HEK293T (cell line): ENCODE measurements around the gene RAB5IF.

Experiments
- CTCF ChIA-PET: fragments of 350-600 bp; formaldehyde crosslinking; extraction: SDS; loops from one replicate; lab custom pipeline; 2021; ENCODE audit warnings: antibody characterized with exemption, inconsistent platforms; lab: Yijun Ruan, JAX
- POLR2A ChIA-PET: fragments of 350-600 bp; formaldehyde crosslinking; extraction: SDS; loops from one replicate; lab custom pipeline; 2020; ENCODE audit warnings: antibody characterized with exemption, inconsistent platforms; lab: Yijun Ruan, JAX
- DNase-seq: peaks from one replicate; pipeline ENCODE4 v3.0.0; 2012; ENCODE audit warnings: mixed read lengths; ENCODE audit errors: extremely low spot score
- ARNT ChIP-seq: fragments of 450-650 bp; IDR thresholded peaks from 2 replicates; pipeline ENCODE4 v1.6.1; 2017; ENCODE audit warnings: mild to moderate bottlenecking
- BHLHE40 ChIP-seq: fragments of 450-650 bp; IDR thresholded peaks from 2 replicates; pipeline ENCODE4 v1.6.1; 2016; ENCODE audit warnings: mild to moderate bottlenecking, moderate library complexity, borderline replicate concordance
- CTBP1 ChIP-seq: fragments of 450-650 bp; IDR thresholded peaks from 2 replicates; pipeline ENCODE4 v1.6.1; 2016; ENCODE audit warnings: borderline replicate concordance
- ELF4 ChIP-seq: fragments of 450-650 bp; IDR thresholded peaks from 2 replicates; pipeline ENCODE4 v1.6.1; 2017; ENCODE audit warnings: antibody characterized with exemption
- FOXA1 ChIP-seq: fragments of 450-650 bp; IDR thresholded peaks from 2 replicates; pipeline ENCODE4 v1.6.1; 2016; ENCODE audit warnings: mild to moderate bottlenecking
- FOXK2 ChIP-seq: fragments of 450-650 bp; IDR thresholded peaks from 2 replicates; pipeline ENCODE4 v1.6.1; 2016; ENCODE audit warnings: mild to moderate bottlenecking
- FOXM1 ChIP-seq: fragments of 450-650 bp; IDR thresholded peaks from 2 replicates; pipeline ENCODE4 v1.6.1; 2017; ENCODE audit warnings: mild to moderate bottlenecking, borderline replicate concordance
- HDGF ChIP-seq: fragments of 450-650 bp; IDR thresholded peaks from 2 replicates; pipeline ENCODE4 v1.6.1; 2017; ENCODE audit warnings: antibody characterized with exemption, borderline replicate concordance
- L3MBTL2 ChIP-seq: fragments of 450-650 bp; conservative IDR thresholded peaks from 2 replicates; pipeline ENCODE4 v1.6.1; 2016; ENCODE audit warnings: mild to moderate bottlenecking
- LEF1 ChIP-seq: fragments of 450-650 bp; IDR thresholded peaks from 2 replicates; pipeline ENCODE4 v1.6.1; 2017; ENCODE audit warnings: mild to moderate bottlenecking, borderline replicate concordance
- NFRKB ChIP-seq: fragments of 450-650 bp; IDR thresholded peaks from 2 replicates; pipeline ENCODE4 v1.6.1; 2016; ENCODE audit warnings: mild to moderate bottlenecking, moderate library complexity
- SP1 ChIP-seq: fragments of 450-650 bp; IDR thresholded peaks from 2 replicates; pipeline ENCODE4 v1.6.1; 2017
- SUZ12 ChIP-seq: fragments of 450-650 bp; IDR thresholded peaks from 2 replicates; pipeline ENCODE4 v1.6.1; 2016; ENCODE audit warnings: mild to moderate bottlenecking
- TARDBP ChIP-seq: fragments of 450-650 bp; IDR thresholded peaks from 2 replicates; pipeline ENCODE4 v1.6.1; 2016
- ZNF384 ChIP-seq: fragments of 450-650 bp; IDR thresholded peaks from 2 replicates; pipeline ENCODE4 v1.6.1; 2016
- TF ChIP-seq, protein P1 (sequence below): fragments of 450-650 bp; IDR thresholded peaks from 2 replicates; pipeline ENCODE4 v1.6.1; 2016

Gene RAB5IF

DNA sequence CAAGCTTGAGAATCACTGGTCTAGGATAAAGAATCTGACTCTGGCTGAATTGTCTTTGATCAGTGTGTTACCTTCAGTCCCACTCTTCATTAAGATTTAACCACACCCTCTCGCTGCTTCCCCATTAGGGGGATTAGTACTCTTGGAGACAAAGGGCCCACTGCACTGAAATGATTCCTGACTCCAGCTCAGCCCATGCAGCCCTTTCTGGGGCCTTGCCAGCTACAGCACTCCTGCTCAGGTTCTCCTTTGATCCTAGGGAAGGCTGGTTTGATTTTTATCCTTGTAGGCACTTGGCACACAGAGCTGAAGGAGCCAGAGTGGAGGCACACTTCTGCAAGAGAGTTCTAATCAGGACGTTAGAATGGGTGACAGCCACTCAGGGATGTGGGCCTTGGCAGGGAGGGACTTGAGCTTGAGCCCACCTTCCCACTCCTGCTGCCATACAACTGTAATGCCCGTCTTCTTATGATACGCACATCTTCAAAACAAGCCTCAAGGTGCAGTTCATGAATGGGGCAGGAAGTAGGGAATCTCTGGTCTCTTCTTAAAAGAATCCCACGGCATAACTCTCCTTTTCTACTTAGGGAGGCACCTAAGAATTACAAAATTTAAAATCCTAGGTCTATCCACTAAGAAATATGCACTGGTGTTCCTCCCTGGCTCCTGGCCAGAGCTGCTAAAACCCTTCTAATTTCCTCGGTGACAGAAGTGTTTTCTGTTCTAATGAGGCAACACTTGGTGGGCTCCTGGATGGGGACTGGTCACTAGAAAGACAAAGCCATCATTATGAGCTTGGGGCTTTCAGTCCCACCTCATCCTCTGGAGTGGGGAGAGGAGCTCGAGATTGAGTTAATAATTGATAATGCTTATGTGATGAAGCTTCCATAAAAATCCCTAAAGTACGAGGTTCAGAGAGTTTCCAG, 41.9 kb downstream of the RAB5IF start:
- TF ChIP-seq ELF4 (no peak), TARDBP (no peak), ARNT (no peak), LEF1 (no peak), NFRKB (no peak), ZNF384 (no peak), L3MBTL2 (no peak)
- ChIA-PET CTCF (no interaction called here), POLR2A (interaction anchor here (1.1 kb wide), 1 partner anchor 42 kb away, joined by 4 read pairs; the partner anchor contains the start of gene RAB5IF)
- no peak for DNase-seq

DNA sequence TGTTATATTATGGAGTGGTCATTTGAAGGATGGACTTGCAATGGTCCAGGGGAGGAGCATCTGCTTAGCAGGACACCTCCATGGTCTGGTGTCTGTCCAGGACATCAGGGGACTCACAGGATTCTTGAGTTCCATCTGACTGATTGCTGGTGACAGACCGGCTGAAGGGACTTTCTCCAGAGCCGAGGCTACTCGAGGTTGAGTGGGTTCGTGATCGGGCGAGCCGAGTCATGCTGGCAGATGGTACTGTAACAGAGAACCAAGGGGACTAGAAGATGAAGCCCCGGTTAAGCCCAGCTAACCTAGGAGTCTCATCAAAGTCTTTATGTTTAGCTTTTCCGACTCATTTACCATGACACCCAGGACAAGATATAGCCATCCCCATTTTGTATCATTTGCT, 47.9 kb downstream of the RAB5IF start:
- CTCF ChIA-PET, result no interaction called here
- POLR2A ChIA-PET, result interaction anchor here (1.2 kb wide), 1 partner anchor 93 kb away, joined by 4 read pairs; the partner anchor contains the start of gene NDRG3
- TF ChIP-seq ARNT, result no peak
- DNase-seq, result no peak

DNA sequence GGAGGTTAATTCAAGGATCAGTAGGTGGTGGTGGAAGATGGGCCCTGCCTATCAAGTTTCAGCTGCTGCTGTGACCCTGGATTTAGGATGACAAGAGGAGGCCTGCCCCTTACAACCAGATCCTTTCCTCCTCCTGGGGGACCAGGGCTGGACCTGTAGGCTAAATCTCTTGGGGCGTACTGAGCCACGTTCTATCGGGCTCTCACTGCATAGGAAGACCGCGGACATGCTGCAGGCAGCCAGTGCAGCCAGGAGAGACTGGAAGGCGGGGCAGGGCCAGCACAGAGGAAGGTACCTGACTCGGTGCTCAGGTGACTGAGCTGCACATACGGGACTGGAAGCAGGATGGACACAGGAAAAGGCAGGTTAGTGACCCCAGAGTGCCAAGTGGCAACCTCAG, 48.9 kb downstream of the RAB5IF start:
- POLR2A ChIA-PET, result interaction anchor here (0.8 to 1.5 kb wide), 3 partner anchors 49 to 119 kb away, joined by 3 to 4 read pairs (median 4); partner anchors contain the start of genes DSN1, NDRG3 and RAB5IF
- CTCF ChIA-PET, result no interaction called here

DNA sequence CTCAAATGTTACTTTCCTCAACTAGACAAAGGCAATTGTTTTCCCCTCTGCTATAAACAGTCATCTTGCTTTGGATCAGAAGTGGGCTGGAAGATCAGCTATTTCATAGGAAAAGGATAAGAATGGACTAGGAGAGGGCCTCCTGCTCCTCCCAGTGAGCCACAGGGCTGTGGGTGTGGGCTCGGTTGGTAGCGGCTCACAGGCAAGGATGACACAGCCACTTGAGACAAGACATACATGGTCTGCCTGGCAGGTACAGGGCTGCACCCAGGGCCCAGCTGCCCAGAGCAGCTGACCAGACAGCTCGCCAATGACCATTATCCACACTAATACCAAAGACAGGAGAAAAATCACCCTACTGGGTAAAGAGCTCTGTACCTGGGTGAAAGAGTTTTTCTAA, 49.4 kb downstream of the RAB5IF start:
- DNase-seq, result no peak
- CTCF ChIA-PET, result no interaction called here
- POLR2A ChIA-PET, result interaction anchor here (1.5 kb wide), 1 partner anchor 119 kb away, joined by 3 read pairs; the partner anchor contains the start of gene DSN1
- TF ChIP-seq FOXA1, result no peak
- no peak for TF ChIP-seq HDGF
- no peak for TF ChIP-seq CTBP1
- TF ChIP-seq FOXK2, result no peak
- no peak for TF ChIP-seq L3MBTL2
- no peak for TF ChIP-seq ZNF384
- TF ChIP-seq, protein P1, sequence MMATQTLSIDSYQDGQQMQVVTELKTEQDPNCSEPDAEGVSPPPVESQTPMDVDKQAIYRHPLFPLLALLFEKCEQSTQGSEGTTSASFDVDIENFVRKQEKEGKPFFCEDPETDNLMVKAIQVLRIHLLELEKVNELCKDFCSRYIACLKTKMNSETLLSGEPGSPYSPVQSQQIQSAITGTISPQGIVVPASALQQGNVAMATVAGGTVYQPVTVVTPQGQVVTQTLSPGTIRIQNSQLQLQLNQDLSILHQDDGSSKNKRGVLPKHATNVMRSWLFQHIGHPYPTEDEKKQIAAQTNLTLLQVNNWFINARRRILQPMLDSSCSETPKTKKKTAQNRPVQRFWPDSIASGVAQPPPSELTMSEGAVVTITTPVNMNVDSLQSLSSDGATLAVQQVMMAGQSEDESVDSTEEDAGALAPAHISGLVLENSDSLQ, result no peak
- TF ChIP-seq SUZ12, result no peak
- no peak for TF ChIP-seq FOXM1
- TF ChIP-seq ARNT, result no peak
- TF ChIP-seq ELF4, result no peak
- TF ChIP-seq NFRKB, result no peak
- TF ChIP-seq SP1, result no peak
- no peak for TF ChIP-seq TARDBP
- TF ChIP-seq LEF1, result no peak
- no peak for TF ChIP-seq BHLHE40

More for the DNA sequence above, 48.9 kb downstream of the RAB5IF start:
- no peak for DNase-seq
- TF ChIP-seq LEF1, result no peak
- TF ChIP-seq ARNT, result no peak
- no peak for TF ChIP-seq SP1
- no peak for TF ChIP-seq ELF4
- no peak for TF ChIP-seq BHLHE40
- TF ChIP-seq, protein P1, result no peak
- TF ChIP-seq ZNF384, result no peak
- no peak for TF ChIP-seq FOXM1
- no peak for TF ChIP-seq FOXA1
- TF ChIP-seq L3MBTL2, result no peak
- TF ChIP-seq SUZ12, result no peak
- no peak for TF ChIP-seq CTBP1
- TF ChIP-seq NFRKB, result no peak
- no peak for TF ChIP-seq FOXK2
- no peak for TF ChIP-seq HDGF
- TF ChIP-seq TARDBP, result no peak

DNA sequence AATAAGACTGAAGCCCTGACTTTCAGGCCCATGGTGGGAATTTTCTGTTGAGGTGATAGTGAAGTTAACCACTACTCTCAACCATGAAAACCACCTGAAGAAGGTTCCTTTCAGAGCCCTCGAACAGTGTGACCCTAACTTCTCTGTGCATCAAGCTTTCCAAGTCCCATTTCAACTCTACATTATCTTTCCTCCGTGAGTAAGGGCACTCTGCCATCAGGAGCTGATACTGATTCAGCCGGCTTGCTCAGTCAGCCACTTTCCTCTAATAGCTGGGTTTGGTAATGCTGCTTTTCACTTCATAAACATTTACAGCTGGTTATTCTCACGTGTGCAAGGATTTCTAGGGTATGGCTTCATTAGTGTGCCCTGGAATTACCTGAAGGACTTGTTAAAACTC, 51.2 kb downstream of the RAB5IF start:
- ChIA-PET CTCF (no interaction called here), POLR2A (interaction anchor here (0.6 kb wide), 1 partner anchor 1164 kb away, joined by 3 read pairs; no protein-coding TSS in a partner anchor)
- TF ChIP-seq NFRKB (no peak), ELF4 (no peak), L3MBTL2 (no peak), TARDBP (no peak), SP1 (no peak)
- no peak for DNase-seq

DNA sequence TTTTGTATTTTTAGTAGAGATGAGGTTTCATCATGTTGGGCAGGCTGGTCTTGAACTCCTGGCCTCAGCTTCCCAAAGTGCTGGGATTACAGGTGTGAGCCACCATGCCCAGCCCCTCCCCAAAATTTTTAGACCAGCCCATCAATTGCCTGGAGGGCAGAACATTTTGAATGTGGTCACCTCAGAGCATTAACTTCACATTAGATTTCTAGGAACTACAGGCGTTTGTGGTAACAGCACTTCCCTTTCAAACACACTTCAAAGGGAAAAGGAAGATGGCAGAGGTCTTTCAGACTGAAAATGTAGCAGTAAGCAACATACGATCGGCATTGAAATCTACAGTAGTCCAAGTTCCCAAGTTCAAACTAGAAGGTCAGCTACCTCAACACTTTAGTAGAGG, 52.7 kb downstream of the RAB5IF start:
- CTCF ChIA-PET, result interaction anchor here (0.6 kb wide), 1 partner anchor 87 kb away, joined by 4 read pairs; no protein-coding TSS in a partner anchor
- no peak for DNase-seq
- POLR2A ChIA-PET, result no interaction called here
- TF ChIP-seq LEF1 (no peak), BHLHE40 (no peak), ELF4 (no peak), ARNT (no peak), FOXA1 (no peak), FOXK2 (no peak), ZNF384 (no peak), L3MBTL2 (no peak)
